Activated CD4-positive, alpha-beta memory T cell treated with anti-CD3 and anti-CD28 coated beads, Interleukin-2, amount 10 ng/mL, durations not matched to agents 7 days and 5 days (primary cell): ENCODE data around the gene FER. TPM values are rescaled to one million over a fixed set of nuclear protein-coding genes. Genes with fewer than 3 reads are reported as not detected.
"Not testable (repeated sequence)": the region's sequence is repeated elsewhere in the genome, so short reads cannot be mapped to it uniquely, and the experiment has no call there.

Experiments
- CTCF ChIA-PET: fragments of 350-600 bp; sonication (Branson Sonifier 250); formaldehyde crosslinking; loops from one replicate; lab custom pipeline; 2021; ENCODE audit warnings: antibody characterized with exemption, inconsistent platforms; lab: Charles Lee
- POLR2A ChIA-PET: fragments of 350-600 bp; sonication (Branson Sonifier 250); formaldehyde crosslinking; loops from one replicate; lab custom pipeline; 2021; ENCODE audit warnings: antibody characterized with exemption; lab: Charles Lee
- DNase-seq: peaks from one replicate; pipeline ENCODE4 v3.0.0-alpha.2; 2020
- H3K27ac Mint-ChIP-seq: one replicate; pipeline ENCODE4 v1.8.0; 2021; ENCODE audit warnings: mild to moderate bottlenecking, mixed read lengths
- H3K27me3 Mint-ChIP-seq: one replicate; pipeline ENCODE4 v1.8.0; 2021; ENCODE audit warnings: mixed read lengths
- H3K36me3 Mint-ChIP-seq: one replicate; pipeline ENCODE4 v1.8.0; 2021; ENCODE audit warnings: low read depth, mixed read lengths
- H3K4me1 Mint-ChIP-seq: one replicate; pipeline ENCODE4 v1.8.0; 2021; ENCODE audit warnings: mixed read lengths
- H3K4me3 Mint-ChIP-seq: one replicate; pipeline ENCODE4 v1.8.0; 2021; ENCODE audit warnings: mild to moderate bottlenecking, mixed read lengths
- H3K9me3 Mint-ChIP-seq: one replicate; pipeline ENCODE4 v1.8.0; 2021; ENCODE audit warnings: mixed read lengths
- total RNA-seq, 2 experiments: library from RNA; stranded (reverse); gene quantifications; one replicate each; pipeline ENCODE4 v1.2.3, GENCODE V29; 2021

FER gene
- total RNA-seq, 2 experiments from 2014 or later: 6.0 to 7.8 TPM

DNA sequence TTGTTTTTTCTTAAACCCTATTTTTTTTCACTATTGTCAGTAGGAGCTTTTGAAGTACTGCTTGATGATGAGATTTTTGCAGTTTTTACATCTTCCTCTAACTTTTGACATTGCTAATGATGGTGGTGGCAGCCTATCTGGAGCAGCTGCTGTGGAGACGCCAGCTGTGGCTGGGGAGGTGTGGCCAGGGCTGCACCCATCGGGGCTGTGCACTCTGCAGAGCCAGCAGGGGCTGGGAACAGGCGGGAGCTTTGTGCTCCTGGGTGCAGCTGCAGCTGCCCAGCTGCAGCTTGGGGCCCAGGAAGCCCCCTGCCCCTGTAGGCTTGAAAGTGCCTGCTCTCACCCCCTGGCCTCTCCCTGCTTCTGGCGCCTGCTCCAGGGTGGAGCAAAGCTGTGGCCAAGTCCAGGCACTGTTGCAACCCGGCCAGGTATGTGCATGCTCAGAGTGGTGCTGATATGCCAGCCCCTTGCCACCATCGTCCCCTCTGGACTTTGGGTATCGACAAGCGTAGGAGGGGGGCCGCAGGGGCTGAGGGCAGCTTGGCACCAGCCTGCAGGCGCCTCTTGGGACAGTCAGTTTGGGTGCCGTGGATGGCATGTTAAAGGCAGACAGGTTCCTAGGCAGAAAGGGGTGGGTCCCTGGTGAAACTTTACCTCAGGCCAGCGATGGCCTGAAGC, 39.2 kb downstream of the FER start:
- CTCF ChIA-PET: no interaction called here
- Mint-ChIP-seq H3K4me3 (no peak overlapping the region), H3K36me3 (peaks cover 10% of the 10 kb centered on the region), H3K27ac (no peak overlapping the region), H3K9me3 (peaks cover 12% of the 10 kb centered on the region), H3K4me1 (no peaks in the 10 kb centered on the region), H3K27me3 (no peaks in the 10 kb centered on the region)
- no peak for DNase-seq
- POLR2A ChIA-PET: no interaction called here

DNA sequence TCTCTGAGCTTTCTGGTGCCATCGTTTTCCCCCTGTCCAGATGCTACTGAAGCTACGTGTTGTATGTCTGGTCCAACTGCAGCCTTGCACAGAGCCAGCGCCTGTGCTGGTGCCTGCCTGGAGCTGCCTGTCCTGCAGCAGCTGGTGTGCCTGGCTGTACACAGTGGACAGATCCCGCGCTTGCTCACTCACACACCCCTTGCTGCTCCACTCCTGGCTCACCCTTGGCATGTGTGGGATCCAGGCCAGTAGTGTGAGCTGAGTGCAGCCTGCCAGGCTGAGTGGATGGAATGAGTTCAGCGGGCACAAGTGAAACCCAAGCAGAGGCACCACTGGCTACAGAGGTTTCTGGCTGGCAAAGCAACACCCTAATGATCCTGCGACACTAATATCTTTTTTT, 40.4 kb downstream of the FER start:
- no peak overlapping the region for H3K4me3 Mint-ChIP-seq
- DNase-seq: no peak
- POLR2A ChIA-PET: no interaction called here
- H3K36me3 Mint-ChIP-seq: peaks cover 10% of the 10 kb centered on the region
- no peak overlapping the region for H3K27ac Mint-ChIP-seq
- H3K27me3 Mint-ChIP-seq: no peaks in the 10 kb centered on the region
- CTCF ChIA-PET: no interaction called here
- H3K9me3 Mint-ChIP-seq: peaks cover 10% of the 10 kb centered on the region
- H3K4me1 Mint-ChIP-seq: no peaks in the 10 kb centered on the region

DNA sequence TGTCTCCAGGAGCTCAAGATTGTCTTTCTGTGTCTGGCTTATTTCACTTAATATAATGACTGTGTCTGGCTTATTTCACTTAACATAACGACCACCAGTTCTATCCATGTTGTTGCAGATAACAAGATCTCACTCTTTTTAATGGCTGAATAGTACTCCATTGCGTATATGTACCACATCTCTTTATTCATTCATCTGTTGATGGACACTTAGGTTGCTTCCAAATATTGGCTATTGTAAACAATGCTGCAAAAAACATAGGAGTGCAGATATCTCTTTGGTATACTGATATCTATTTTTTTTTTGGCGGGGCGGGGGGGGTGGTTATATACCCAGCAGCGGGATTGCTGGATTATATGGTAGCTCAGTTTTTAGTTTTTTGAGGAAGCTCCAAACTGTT, 45.5 kb downstream of the FER start:
- Mint-ChIP-seq H3K9me3 (peaks cover 3% of the 10 kb centered on the region), H3K36me3 (no peaks in the 10 kb centered on the region), H3K27ac (no peak overlapping the region), H3K27me3 (no peaks in the 10 kb centered on the region), H3K4me1 (no peaks in the 10 kb centered on the region), H3K4me3 (no peak overlapping the region)
- ChIA-PET CTCF (no interaction called here), POLR2A (no interaction called here)
- DNase-seq: no peak

DNA sequence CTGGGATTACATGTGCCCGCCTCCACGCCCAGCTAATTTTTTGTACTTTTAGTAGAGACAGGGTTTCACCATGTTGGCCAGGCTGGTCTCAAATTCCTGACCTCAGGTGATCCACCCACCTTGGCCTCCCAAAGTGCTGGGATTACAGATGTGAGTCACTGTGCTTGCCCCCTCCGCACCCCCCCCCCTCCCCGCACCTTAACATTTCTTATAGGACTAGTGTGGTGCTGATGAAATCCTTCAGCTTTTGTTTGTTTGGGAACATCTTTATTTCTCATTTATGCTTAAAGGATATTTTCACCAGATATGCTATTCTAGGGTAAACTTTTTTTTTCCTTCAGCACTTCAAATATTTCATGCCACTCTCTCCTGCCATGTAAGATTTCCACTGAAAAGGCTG, 46.7 kb downstream of the FER start:
- DNase-seq, H3K4me1 Mint-ChIP-seq, CTCF ChIA-PET, H3K27me3 Mint-ChIP-seq, POLR2A ChIA-PET, H3K36me3 Mint-ChIP-seq, H3K9me3 Mint-ChIP-seq, H3K27ac Mint-ChIP-seq, H3K4me3 Mint-ChIP-seq: not testable (repeated sequence)

DNA sequence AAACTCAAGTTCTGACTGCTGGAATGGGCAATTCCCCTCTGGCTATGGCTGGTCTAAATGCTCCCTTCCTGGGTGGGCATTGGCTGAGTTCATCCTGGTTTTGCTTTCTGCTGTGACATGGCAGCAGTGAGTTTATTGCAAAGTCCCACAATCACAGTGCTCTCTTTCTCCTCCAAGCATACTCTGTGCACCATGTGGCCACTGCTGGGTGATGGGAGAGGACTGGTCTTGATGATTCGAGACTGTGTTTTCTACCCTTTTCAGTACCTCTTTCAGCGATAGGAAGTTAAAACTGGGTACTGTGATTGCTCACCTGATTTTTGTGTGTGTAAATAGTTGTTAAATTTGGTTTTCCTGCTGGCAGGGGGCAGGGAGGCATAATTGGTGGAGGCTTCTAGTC, 49.7 kb downstream of the FER start:
- Mint-ChIP-seq H3K4me1 (peaks cover 4% of the 10 kb centered on the region), H3K4me3 (no peak overlapping the region), H3K27ac (no peak overlapping the region), H3K27me3 (no peaks in the 10 kb centered on the region), H3K36me3 (peaks cover 7% of the 10 kb centered on the region), H3K9me3 (peaks cover 3% of the 10 kb centered on the region)
- ChIA-PET POLR2A (no interaction called here), CTCF (no interaction called here)
- no peak for DNase-seq

DNA sequence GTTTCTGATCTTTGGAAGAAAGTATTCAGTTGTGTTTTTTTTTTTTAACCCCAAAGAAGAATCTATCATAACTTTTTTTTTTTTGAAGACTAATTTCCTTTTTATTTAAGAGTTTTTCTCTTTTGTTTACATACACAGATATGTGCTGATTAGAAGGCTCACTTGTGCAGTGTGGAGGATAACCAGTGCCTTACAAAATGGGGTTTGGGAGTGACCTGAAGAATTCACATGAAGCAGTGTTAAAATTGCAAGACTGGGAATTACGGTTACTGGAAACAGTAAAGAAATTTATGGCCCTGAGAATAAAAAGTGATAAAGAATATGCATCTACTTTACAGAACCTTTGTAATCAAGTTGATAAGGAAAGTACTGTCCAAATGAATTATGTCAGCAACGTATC, 50.3 kb downstream of the FER start:
- Mint-ChIP-seq H3K36me3 (peaks cover 7% of the 10 kb centered on the region), H3K9me3 (peaks cover 5% of the 10 kb centered on the region), H3K4me3 (no peak overlapping the region), H3K4me1 (peaks cover 4% of the 10 kb centered on the region), H3K27me3 (no peaks in the 10 kb centered on the region), H3K27ac (no peak overlapping the region)
- ChIA-PET POLR2A (no interaction called here), CTCF (no interaction called here)
- DNase-seq: no peak

DNA sequence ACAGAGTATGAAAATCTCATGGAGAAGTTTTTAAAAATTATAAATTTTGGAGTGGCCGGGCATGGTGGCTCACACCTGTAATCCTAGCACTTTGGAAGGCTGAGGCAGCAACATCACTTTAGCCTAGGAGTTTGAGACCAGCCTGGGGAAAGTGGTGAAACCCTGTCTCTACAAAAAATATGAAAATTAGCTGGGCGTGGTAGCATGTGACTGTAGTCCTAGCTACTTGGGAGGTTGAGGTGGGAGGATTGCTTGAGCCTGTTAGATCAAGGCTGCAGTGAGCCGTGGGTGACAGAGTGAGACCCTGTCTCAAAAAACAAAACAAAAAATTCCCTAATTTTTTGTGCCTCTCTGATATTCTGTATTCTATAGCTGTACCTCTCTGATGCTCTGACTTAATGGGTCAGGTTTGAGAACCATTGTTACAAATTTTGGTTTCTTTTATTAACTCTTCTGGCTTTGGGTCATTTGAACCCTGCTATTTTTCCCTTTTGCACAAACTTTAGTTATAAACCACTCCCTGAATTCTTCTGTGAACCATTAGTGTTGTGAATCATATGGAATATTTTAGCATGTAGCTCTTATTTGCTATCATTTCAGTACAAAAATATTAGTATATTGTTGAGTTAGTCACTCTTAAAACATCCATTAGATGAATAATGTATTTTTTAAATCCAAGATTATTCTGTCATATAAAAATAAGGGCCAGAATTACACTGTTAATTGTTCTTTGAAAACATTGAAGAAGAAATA, 51.0 kb downstream of the FER start:
- Mint-ChIP-seq H3K27me3 (no peaks in the 10 kb centered on the region), H3K36me3 (peaks cover 9% of the 10 kb centered on the region), H3K9me3 (peaks cover 4% of the 10 kb centered on the region), H3K4me3 (no peak overlapping the region), H3K4me1 (peaks cover 4% of the 10 kb centered on the region), H3K27ac (no peak overlapping the region)
- ChIA-PET POLR2A (no interaction called here), CTCF (no interaction called here)
- no peak for DNase-seq

DNA sequence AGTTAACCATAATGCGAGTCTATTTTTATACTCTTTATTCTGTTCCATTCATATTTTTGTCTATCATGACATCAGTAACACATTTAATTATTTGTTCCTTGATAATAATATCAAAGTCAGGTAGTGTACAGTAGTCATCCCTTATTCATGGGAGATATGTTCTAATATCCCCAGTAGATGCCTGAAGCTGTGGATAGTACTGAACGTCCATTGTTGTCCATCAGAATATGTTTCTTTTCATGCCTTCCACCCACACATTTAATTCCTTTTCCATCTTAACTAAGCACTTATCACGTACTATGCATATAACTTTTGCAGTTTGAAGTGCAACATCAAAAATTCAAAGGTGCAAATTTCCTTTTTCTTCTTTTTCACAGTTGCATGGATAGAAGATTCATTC, 53.6 kb downstream of the FER start:
- no peak overlapping the region for H3K27ac Mint-ChIP-seq
- H3K27me3 Mint-ChIP-seq: no peaks in the 10 kb centered on the region
- H3K4me1 Mint-ChIP-seq: peaks cover 4% of the 10 kb centered on the region
- H3K4me3 Mint-ChIP-seq: no peak overlapping the region
- H3K36me3 Mint-ChIP-seq: peaks cover 13% of the 10 kb centered on the region
- H3K9me3 Mint-ChIP-seq: peaks cover 11% of the 10 kb centered on the region
- POLR2A ChIA-PET: no interaction called here
- CTCF ChIA-PET: no interaction called here
- DNase-seq: no peak

DNA sequence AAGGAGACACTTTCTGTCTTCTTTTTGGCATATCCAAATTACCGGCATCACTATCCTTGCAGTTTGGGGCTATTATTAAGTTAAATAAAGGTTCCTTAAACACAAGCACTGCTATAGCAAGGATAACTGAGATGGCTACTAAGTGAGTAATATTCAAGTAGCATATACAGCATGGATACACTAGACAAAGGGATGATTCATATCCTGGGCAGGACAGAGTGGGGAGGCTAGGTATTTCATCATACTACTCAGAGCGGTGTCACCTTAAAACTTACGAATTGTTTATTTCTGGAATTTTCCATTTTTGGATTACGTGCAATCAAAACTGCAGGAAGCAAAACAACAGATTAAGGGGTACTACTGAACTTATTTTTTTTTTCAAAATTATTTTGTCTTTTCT, 54.1 kb downstream of the FER start:
- peaks cover 14% of the 10 kb centered on the region for H3K9me3 Mint-ChIP-seq
- ChIA-PET CTCF (no interaction called here), POLR2A (no interaction called here)
- no peak overlapping the region for H3K4me3 Mint-ChIP-seq
- H3K4me1 Mint-ChIP-seq: peaks cover 4% of the 10 kb centered on the region
- H3K36me3 Mint-ChIP-seq: peaks cover 17% of the 10 kb centered on the region
- no peak overlapping the region for H3K27ac Mint-ChIP-seq
- DNase-seq: no peak
- H3K27me3 Mint-ChIP-seq: no peaks in the 10 kb centered on the region

DNA sequence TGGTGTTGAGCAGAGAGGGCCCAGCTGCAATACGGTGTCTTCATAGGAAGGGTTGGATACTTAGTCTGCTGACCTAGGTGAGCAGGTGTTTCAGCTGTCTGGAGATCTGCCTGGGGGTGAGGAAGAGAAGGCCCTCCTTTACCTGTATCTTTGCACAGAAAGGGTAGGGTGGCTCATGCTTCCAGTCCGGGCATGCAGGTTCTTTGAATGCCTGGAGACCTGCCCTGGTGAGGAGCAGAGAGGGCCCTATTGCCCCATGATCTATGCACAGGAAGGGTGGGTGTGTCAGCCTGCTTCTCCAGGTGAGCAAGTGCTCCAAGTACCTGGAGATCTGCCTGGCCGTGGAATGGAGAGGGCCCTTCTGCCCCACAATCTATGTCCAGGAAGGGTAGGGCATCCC, 63.0 kb downstream of the FER start:
- CTCF ChIA-PET: no interaction called here
- Mint-ChIP-seq H3K9me3 (peaks cover 9% of the 10 kb centered on the region), H3K4me1 (no peaks in the 10 kb centered on the region), H3K27me3 (no peaks in the 10 kb centered on the region), H3K4me3 (no peak overlapping the region), H3K36me3 (peaks cover 7% of the 10 kb centered on the region), H3K27ac (no peak overlapping the region)
- POLR2A ChIA-PET: no interaction called here
- no peak for DNase-seq

DNA sequence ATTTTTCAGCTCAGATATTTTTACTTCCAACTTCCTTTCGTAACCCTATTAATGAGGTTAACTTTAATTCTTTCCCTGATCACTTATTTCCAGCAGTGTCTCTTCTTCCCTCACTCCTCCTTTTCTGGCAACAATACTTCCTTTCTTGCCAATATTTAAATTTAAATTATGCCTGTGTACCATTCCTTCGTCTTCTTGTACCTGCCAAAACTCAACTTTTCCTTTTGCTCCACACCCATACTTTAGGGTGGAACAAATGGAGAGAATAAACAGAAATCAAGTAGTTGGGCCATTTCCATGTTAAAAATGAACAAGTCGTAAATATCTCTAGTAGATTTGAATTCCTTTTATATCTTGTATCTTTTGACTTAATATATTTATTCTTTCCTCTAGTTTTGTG, 66.0 kb downstream of the FER start:
- CTCF ChIA-PET: no interaction called here
- POLR2A ChIA-PET: no interaction called here
- no peak for DNase-seq
- Mint-ChIP-seq H3K27me3 (no peaks in the 10 kb centered on the region), H3K4me3 (no peak overlapping the region), H3K9me3 (no peaks in the 10 kb centered on the region), H3K4me1 (peaks cover 3% of the 10 kb centered on the region), H3K27ac (no peak overlapping the region), H3K36me3 (no peaks in the 10 kb centered on the region)

DNA sequence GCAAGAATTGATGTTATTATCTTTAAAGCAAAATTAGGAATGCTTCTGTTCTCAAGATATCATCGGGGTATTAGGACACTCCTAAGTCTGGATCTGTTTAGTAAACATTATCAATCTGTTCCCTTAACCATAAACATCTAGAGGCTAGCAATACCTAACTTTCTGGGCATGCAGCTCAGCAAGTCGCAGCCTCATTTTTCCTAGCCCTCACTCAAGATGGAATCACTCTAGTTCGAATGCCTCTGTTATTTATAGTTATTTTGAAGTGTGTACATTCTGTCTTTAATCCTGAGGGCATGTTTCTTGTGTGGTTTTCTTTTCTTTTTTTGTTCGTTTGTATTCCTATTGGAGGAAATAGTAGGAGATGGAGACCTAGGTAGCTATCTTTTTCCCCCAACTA, 66.9 kb downstream of the FER start:
- Mint-ChIP-seq H3K4me3 (no peak overlapping the region), H3K36me3 (no peaks in the 10 kb centered on the region), H3K27me3 (no peaks in the 10 kb centered on the region), H3K27ac (no peak overlapping the region), H3K9me3 (no peaks in the 10 kb centered on the region), H3K4me1 (peaks cover 3% of the 10 kb centered on the region)
- no peak for DNase-seq
- CTCF ChIA-PET: no interaction called here
- POLR2A ChIA-PET: no interaction called here

DNA sequence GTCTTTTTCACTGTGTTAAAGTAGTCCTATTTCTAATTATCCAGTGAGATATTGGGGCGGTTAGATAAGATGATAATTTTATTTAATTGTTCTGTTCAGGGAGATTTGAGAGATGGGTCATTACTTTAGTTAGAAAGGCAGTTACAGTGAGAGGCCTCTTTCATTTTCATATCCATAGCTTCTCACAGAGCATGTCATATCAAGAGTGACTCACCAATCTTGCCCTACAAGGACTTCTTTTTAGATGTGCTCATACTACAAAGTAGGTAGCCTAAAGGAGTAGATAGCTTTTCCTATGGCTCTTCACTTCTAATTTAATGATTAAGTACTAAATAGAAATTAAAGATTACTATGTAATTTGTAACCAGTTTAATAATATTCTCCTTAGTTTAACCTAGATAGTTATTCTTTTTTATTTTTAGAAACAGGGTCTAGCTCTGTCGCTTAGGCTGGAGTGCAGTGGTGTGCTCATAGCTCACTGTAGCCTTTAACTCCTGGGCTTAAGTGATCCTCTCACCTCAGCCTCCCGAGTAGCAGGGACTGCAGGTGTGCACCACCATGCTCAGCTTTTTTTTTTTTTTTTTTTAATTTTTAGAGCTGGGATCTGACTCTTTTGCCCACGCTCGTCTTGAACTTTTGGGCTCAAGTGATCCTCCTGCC, 71.0 kb downstream of the FER start:
- peaks cover 3% of the 10 kb centered on the region for H3K4me1 Mint-ChIP-seq
- no peaks in the 10 kb centered on the region for H3K27me3 Mint-ChIP-seq
- no peaks in the 10 kb centered on the region for H3K36me3 Mint-ChIP-seq
- H3K4me3 Mint-ChIP-seq: no peak overlapping the region
- POLR2A ChIA-PET: no interaction called here
- peaks cover 6% of the 10 kb centered on the region for H3K9me3 Mint-ChIP-seq
- H3K27ac Mint-ChIP-seq: no peak overlapping the region
- DNase-seq: no peak
- CTCF ChIA-PET: no interaction called here
